SH-SY5Y (cell line): ENCODE data around the gene ATIC.

Experiments
- GATA2 ChIP-seq: IDR thresholded peaks from 2 replicates; pipeline ENCODE4 v1.6.1; 2011; ENCODE audit warnings: mild to moderate bottlenecking, low read depth, low read length
- GATA3 ChIP-seq: IDR thresholded peaks from 2 replicates; pipeline ENCODE4 v1.6.1; 2011; ENCODE audit warnings: low read depth, mild to moderate bottlenecking, low read length, moderate library complexity

GRCh38 chr2:215368493-215368809 is 56.6 kb downstream of the ATIC start:
- TF ChIP-seq GATA2 (no peak), GATA3 (no peak)
